ENCODE results near the gene ODF2.

DNA sequence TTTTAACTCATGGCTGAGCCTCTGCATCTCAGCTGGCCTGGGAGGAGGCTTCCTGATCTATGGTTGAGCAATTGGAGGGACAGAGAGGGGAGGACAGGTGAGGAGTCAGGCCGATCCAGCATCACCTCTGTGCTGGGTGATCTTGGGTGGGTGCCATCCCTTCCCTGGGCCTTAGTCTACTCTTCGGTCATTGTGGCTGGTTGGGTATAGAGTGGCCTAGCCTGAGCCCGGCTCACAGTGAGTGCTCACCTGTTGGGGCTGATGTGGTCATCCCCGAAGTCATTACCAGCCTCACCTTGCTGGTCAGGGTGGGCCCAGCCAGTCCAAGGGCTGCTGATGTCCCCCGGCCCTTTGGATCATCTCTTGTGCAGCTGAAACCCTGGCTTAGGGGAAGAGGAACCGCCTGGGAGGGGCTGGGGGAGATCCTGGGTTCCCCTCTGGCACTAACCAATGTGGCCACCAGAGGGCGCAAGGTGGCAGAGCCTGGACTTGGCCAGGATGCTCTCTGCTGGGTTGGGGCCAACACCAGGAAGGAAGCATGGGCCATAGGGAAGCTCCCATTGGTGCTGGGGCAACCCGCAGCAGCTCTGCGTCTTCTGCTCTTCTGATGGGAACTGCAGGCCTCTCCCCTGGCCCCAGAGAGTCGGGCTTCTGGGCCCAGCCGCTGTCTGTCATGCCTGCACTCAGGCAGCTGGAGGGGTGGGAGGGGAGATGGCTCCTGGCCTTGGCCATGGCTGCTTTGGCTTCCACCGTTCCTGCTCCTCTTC is 17.3 kb upstream of the ODF2 start:
- TF ChIP-seq, protein P1, sequence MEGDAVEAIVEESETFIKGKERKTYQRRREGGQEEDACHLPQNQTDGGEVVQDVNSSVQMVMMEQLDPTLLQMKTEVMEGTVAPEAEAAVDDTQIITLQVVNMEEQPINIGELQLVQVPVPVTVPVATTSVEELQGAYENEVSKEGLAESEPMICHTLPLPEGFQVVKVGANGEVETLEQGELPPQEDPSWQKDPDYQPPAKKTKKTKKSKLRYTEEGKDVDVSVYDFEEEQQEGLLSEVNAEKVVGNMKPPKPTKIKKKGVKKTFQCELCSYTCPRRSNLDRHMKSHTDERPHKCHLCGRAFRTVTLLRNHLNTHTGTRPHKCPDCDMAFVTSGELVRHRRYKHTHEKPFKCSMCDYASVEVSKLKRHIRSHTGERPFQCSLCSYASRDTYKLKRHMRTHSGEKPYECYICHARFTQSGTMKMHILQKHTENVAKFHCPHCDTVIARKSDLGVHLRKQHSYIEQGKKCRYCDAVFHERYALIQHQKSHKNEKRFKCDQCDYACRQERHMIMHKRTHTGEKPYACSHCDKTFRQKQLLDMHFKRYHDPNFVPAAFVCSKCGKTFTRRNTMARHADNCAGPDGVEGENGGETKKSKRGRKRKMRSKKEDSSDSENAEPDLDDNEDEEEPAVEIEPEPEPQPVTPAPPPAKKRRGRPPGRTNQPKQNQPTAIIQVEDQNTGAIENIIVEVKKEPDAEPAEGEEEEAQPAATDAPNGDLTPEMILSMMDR (IDR thresholded peaks at IDR 0.05 in 2 of 3, conservative IDR thresholded peaks at IDR 0.05 in 1 of 3; ENCODE audit: control insufficient read depth in 2 of 3, extremely low read depth in 1 of 3, insufficient read depth in 1 of 3, low read depth in 3 of 3, low read length in 3 of 3), result peak; percentile 86 to 96 (median 94)
- TF ChIP-seq PML (IDR thresholded peaks at IDR 0.05; ENCODE audit: low read length) (no peak), ZNF207 (IDR thresholded peaks at IDR 0.05; ENCODE audit: borderline replicate concordance) (no peak), NR2C1 (IDR thresholded peaks at IDR 0.05) (no peak), CREB1 (IDR thresholded peaks at IDR 0.05; ENCODE audit: low read depth) (no peak)
